Adrenal gland (tissue), 12 donors: ENCODE data around the gene IFI27L1. TPM values are rescaled to one million over a fixed set of nuclear protein-coding genes. Genes with fewer than 3 reads are reported as not detected.
A peak's percentile ranks its signal among the peaks of the same experiment; 100 is the strongest.

Source experiments
- DNase-seq, 7 donors: peaks; one replicate each; pipeline ENCODE4 v3.0.0-alpha.2; 2019 to 2020
- H3K27ac ChIP-seq, 5 donors: fragments of 200-600 bp; sonication (generic) in 4 of 5; 1 replicate in 3 of 5; 2 replicates in 2 of 5; pipeline versions ENCODE4 v1.5.1 to v1.8.0; 2016 to 2020; ENCODE audit warnings: mild to moderate bottlenecking in 1 of 5
- H3K27me3 ChIP-seq: fragments of 200-600 bp; 2 replicates; pipeline ENCODE4 v1.8.0; 2021
- H3K36me3 ChIP-seq, 2 donors: fragments of 200-600 bp; replicated peaks in 1 of 2; 1 replicate in 1 of 2; 2 replicates in 1 of 2; pipeline versions ENCODE4 v1.5.1 to v1.8.0; 2018 to 2022
- H3K4me1 ChIP-seq, 2 donors: fragments of 200-600 bp; replicated peaks in 1 of 2; 1 replicate in 1 of 2; 2 replicates in 1 of 2; pipeline versions ENCODE4 v1.5.1 to v1.8.0; 2018 to 2021
- H3K4me3 ChIP-seq, 4 donors: fragments of 200-600 bp; sonication (generic) in 3 of 4; one replicate each; pipeline ENCODE4 v1.5.1; 2016 to 2018
- H3K9me3 ChIP-seq, 3 donors: fragments of 200-600 bp; sonication (generic) in 1 of 3; replicated peaks in 1 of 3; 1 replicate in 2 of 3; 2 replicates in 1 of 3; pipeline versions ENCODE4 v1.5.1 to v1.8.0; 2016 to 2021
- CTCF ChIP-seq, 6 experiments: fragments of 450-650 bp in 4 of 6; fragments of 200-600 bp in 2 of 6; sonication (generic) in 1 of 6; IDR thresholded peaks; 1 replicate in 5 of 6; 2 replicates in 1 of 6; pipeline versions ENCODE4 v1.5.1 to v1.8.0; 2016 to 2021; ENCODE audit warnings: antibody characterized with exemption in 6 of 6, mild to moderate bottlenecking in 2 of 6, moderate library complexity in 1 of 6
- POLR2A ChIP-seq, 2 donors: fragments of 450-650 bp; IDR thresholded peaks; one replicate each; pipeline ENCODE4 v1.6.1; 2017; ENCODE audit warnings: antibody characterized with exemption in 2 of 2, mild to moderate bottlenecking in 2 of 2, moderate library complexity in 1 of 2
- WGBS, 4 donors: extraction: QIAGEN DNeasy Blood & Tissue Kit in 2 of 4; methylation state at CpG; one replicate each; pipeline versions ENCODE4 v1.1.5 to v1.1.7; 2013 to 2017; 5-methylcytosine and 5-hydroxymethylcytosine counted together
- intact Hi-C, 2 donors: fragments of 100-400 bp; cut with DNase I; formaldehyde crosslinking; loops; one replicate each; pipeline versions ENCODE4 v1.14.1 to v1.15.0; 2022 to 2023
- polyA plus RNA-seq, 3 donors: library from polyadenylated mRNA; stranded (reverse); fragments of 200-250 nt in 2 of 3; fragments of 350-450 nt in 1 of 3; fragmentation: Illumina TruSeq in 1 of 3; extraction: RNeasy Lipid Tissue Mini Kit (QIAGEN cat#74804) in 1 of 3; gene quantifications; one replicate each; pipeline ENCODE4 v1.2.3, GENCODE V29; 2013 to 2014
- total RNA-seq, 9 donors: library from RNA; depleted of rRNA in 4 of 9; stranded (reverse); fragments of >200 nt in 4 of 9; fragments of 120-200 nt in 1 of 9; fragmentation: NEBNext Ultra II Directional in 1 of 9; extraction: Animal tissue kit (Norgen Biotek cat#: 25700) in 1 of 9; gene quantifications; one replicate each; pipeline versions ENCODE4 v1.1.0 to v1.2.4, GENCODE V29; 2013 to 2023
- donor health status: healthy with polysubstance abuse.
- donor health status: Bipolar disorder and iron deficiency.
- donor health status: DM: yes; HTN: yes; CAD: no.
- donor health status: DM: no; HTN: no; CAD: no.
- donor health status: DM: no; HTN: no; CAD: no.
- donor health status: DM: yes; HTN: yes; CAD: no.

IFI27L1 gene
- total and polyA plus RNA-seq, 12 donors, result 39.7 to 233 (median 68.7) TPM

DNA sequence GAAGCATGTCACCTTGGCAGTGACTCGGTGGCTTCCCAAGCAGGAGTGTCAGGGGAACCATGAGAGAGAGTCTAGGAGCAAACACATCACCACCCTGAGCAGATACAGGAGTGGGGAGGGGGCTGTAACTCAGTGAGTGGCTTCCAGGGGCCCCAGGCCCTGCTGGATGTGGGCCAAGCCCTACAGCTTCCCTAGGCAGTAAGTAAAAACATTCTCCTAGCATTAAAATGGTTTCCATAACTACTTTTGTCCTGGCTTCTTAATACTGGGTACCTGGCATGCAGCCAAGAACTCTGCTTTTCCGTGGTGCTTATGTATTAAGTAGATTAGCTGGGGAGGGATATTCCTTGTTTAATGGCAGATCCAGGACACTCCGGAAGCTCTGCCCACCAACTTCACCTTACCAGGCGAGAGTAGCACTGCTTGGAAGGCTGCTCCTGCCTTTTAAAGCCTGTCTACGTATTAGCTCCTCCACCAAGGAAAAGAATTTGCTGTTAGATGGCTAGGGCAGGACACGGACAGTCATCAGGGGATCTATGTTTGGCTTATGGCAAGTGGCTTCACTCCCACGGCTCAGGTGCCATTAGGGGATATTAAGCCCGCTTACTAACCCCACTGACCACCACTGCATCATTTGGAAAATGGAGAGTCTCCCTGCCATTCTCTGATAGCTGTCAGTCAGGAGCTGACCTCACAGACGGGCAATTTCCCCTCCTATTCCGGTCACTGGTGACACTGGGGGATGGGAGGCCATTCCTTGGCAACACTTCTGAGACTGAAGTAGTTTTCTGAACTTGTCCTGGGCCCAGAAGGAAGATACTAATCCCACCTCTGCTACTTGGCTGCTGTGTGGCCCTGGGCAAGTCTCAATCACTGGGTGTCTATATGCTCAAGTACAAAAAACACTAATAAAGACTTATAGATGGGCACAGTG, 32.2 kb upstream of the IFI27L1 start:
- H3K36me3 ChIP-seq, result peaks cover 0 to 94% of the 10 kb centered on the region in 2 donors
- 70 to 78% (median 74%) methylated on average over 9 to 10 of the region's 10 CpGs for WGBS, 4 donors
- H3K4me1 ChIP-seq, result peaks cover 6 to 7% of the 10 kb centered on the region in 2 donors
- H3K27ac ChIP-seq, result peak overlapping the region in 1 of 5 donors; percentile 20
- H3K9me3 ChIP-seq, result no peaks in the 10 kb centered on the region
- H3K27me3 ChIP-seq, result no peaks in the 10 kb centered on the region
- intact Hi-C loops, result no loop called here
- H3K4me3 ChIP-seq, result no peak overlapping the region
- DNase-seq, result peak in 2 of 7 donors; percentile 27 to 59
- TF ChIP-seq POLR2A (IDR thresholded peaks at IDR 0.05), result no peak
- TF ChIP-seq CTCF (IDR thresholded peaks at IDR 0.05), result no peak

GRCh38 chr14:94049625-94050023, 31.5 kb upstream of the IFI27L1 start:
- Histone ChIP-seq H3K4me3 (no peak overlapping the region), H3K27me3 (no peaks in the 10 kb centered on the region), H3K9me3 (no peaks in the 10 kb centered on the region), H3K36me3 (peaks cover 0 to 97% of the 10 kb centered on the region in 2 donors), H3K27ac (no peak overlapping the region), H3K4me1 (peaks cover 6 to 7% of the 10 kb centered on the region in 2 donors)
- 85 to 93% (median 88%) methylated on average over 2 of the region's 2 CpGs for WGBS, 4 donors
- peak in 1 of 7 donors; percentile 25 for DNase-seq
- TF ChIP-seq POLR2A (IDR thresholded peaks at IDR 0.05) (no peak), CTCF (IDR thresholded peaks at IDR 0.05) (no peak)
- intact Hi-C loops, result no loop called here

GRCh38 chr14:94050231-94050880, 30.8 kb upstream of the IFI27L1 start:
- Histone ChIP-seq H3K9me3 (no peaks in the 10 kb centered on the region), H3K4me3 (no peak overlapping the region), H3K27me3 (no peaks in the 10 kb centered on the region), H3K36me3 (peaks cover 0 to 97% of the 10 kb centered on the region in 2 donors), H3K27ac (no peak overlapping the region), H3K4me1 (peaks cover 6 to 7% of the 10 kb centered on the region in 2 donors)
- no peak for TF ChIP-seq CTCF (IDR thresholded peaks at IDR 0.05)
- no peak for TF ChIP-seq POLR2A (IDR thresholded peaks at IDR 0.05)
- 73 to 77% (median 76%) methylated on average over 6 of the region's 6 CpGs for WGBS, 4 donors
- intact Hi-C loops, result no loop called here
- peak; percentile 43 to 81 (median 66) for DNase-seq

- 44 to 57% (median 49%) methylated on average over 9 of the region's 9 CpGs for WGBS, 4 donors
- H3K36me3 ChIP-seq, result peaks cover 0 to 98% of the 10 kb centered on the region in 2 donors
- intact Hi-C loops, result no loop called here
- no peak overlapping the region for H3K4me3 ChIP-seq
- H3K27me3 ChIP-seq, result no peaks in the 10 kb centered on the region
- TF ChIP-seq POLR2A (IDR thresholded peaks at IDR 0.05) (no peak), CTCF (IDR thresholded peaks at IDR 0.05) (peak in 5 of 6 experiments; percentile 35 to 49 (median 42))
- DNase-seq, result peak in 6 of 7 donors; percentile 46 to 73 (median 63)
- peak overlapping the region in 3 of 5 donors; percentile 7 to 13 (median 9) for H3K27ac ChIP-seq
- no peaks in the 10 kb centered on the region for H3K9me3 ChIP-seq
- H3K4me1 ChIP-seq, result peaks cover 7% of the 10 kb centered on the region in 2 donors
Observed at GRCh38 chr14:94051115-94051514, 30.0 kb upstream of the IFI27L1 start.
